HG03432 (cell line): ENCODE results near the gene DENND2D.

Experiments used
- ATAC-seq: cut with Tn5 transposase; IDR thresholded peaks from one replicate; pipeline ENCODE4 v1.9.1; 2021; ENCODE audit warnings: mild to moderate bottlenecking, moderate library complexity; ENCODE audit not compliant: unreplicated experiment

DENND2D gene

GRCh38 chr1:111203681-111204200 is 3.3 kb upstream of the DENND2D start:
- peak; percentile 67 for ATAC-seq

GRCh38 chr1:111202707-111203623 is 2.5 kb upstream of the DENND2D start:
- no peak for ATAC-seq

DNA sequence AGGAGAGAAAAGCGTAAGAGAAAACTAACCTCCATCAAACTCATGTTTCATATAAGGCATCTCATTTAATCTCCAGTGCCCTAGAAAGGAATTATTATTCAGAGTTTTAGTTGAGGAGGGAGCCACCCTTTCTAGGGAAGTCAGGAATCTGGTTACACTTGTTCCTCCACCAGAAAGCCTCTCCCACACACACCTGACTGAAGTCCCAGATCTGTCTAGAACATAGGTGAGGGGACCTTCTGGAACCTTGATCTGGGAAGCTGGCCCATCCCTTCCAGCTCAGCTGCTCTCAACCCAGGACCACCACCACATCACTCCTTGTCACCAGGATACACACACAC is 1.9 kb upstream of the DENND2D start:
- ATAC-seq, result no peak

DNA sequence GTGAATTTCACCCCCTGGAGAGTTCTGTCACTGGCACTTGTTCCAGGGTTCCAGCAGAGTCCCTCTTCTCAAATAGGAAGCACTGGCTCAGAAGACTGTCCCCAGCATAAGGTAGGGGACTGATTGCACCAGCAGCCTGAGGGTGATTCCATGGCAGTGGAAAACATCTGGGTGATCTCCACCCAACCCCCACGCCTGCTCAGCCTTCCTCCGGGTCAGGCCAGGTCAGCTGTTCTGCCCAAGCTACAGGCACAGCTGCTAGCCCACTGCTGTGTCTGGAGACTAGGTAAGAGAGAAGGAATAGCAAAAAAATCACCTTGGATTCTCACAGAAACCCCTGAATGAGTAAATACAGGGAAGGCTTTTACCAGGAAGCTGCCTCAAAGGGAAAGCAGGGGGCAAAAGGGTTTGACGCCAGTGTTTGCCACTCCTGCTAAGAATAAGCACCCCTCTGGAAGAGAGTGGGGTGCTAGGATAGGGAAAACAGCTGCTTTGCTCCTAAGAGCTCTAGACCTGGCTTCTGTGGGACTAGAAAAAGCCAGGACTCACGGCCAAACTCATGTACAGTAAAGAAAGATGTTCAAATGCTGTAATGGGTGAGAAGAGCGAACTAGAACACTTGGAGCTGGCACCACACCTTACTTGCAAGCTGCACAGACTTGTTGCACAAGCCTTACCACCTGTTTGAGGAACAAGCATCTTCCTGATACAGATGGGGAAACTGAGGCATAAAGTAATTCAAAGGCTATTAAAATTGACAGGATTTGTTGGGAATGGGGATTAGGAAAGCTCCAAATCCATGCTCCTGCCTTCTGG is 1.0 kb upstream of the DENND2D start:
- ATAC-seq, result no peak

- no peak for ATAC-seq
These were observed 336 bp upstream of the DENND2D start for GRCh38 chr1:111200802-111201161.

DNA sequence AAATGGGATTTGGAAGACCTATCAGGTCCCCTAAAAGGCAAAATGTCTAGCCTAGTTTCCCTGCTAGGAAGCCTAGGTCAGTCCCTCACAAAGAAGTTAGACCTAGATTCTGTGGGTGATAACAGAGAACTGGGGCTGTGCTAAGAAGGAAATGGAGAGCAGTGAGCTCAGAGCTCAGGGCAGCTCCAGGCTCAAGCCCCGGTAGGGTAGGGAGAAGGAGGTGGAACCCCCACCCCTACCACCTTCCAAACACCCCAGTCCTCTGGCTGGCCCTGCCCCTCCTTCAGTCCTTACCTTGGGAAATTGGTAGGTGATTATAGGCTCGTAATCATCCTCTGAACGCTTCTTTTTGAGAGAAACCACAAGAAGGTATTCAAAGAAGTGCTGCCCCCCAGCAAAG is 1.1 kb downstream of the DENND2D start:
- no peak for ATAC-seq

DNA sequence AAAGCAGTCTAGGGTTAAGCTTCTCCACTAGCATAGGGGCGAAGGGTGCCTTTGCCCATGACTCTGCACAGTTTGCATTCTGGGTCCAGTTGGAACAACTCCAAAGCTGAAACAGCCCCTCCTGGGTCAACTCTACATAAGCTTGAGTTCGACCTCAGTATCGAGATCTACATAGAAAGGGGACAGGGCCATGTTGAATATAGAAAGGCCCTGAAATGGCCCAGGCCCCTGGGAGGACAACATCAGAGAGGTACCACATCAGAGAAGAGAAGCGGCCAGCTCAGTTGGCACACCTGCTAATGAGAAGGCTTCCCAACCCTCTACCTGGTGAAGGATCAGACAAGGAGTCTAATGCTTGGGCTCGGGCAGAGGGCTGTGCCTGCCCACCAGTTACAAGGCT is 1.6 kb downstream of the DENND2D start:
- ATAC-seq, result no peak

- no peak for ATAC-seq
These were observed 2.7 kb downstream of the DENND2D start for GRCh38 chr1:111197598-111198284.

DNA sequence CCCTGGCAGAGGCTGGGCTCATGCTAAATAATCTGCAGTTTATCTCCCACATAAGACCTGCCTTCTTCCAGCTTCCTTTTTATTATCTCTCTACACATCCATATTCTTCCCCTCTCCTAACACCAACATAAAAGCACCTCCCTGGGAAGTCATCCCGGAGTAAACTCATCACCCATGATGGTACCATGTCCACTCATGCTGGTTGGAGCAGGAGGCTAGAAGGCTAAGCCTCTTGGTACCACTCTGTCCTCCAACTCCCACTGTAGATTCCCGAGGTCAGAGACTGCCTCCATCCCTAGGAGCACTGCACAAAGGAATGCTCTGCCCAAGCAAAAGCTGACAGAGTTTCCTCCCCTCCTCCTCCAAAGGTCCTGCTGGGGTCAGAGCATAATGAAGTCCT is 4.2 kb downstream of the DENND2D start:
- ATAC-seq, result no peak

- no peak for ATAC-seq
These were observed 5.3 kb downstream of the DENND2D start for GRCh38 chr1:111195002-111195684.

DNA sequence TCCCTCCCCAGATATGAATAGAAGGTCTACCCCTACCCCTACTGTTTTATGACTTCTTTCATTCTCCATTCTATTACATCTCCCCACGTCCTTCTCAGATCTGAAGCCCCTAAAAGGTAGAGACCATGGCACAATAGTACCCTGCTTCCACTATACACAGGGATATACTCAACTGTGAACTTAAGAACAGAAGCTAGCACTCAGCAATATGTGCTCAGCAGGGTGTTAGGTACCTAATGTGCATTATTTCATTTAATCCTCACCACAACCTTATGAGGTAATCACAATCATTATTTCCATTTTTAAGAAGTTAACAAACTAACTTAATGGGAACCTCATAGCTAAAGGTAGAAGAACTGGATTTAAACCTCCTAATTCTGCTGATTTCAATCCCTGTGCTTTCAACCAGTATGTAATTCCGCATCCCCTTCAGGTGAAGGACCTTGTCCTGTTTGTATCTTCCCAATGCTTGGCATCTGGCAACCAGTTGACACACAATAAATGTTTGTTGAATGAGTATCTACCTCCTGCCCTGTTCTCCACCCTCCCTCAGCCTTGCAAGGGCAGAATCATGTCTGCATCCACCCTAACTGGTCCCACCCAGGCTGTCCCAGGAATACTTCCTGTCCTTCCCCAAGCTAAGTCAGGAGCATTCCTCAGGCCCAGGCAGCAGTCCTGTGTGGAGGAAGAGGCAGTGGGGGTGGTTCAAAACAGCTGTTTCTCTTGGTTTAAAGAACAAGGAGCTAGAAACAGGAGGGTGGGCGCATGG is 6.5 kb downstream of the DENND2D start:
- ATAC-seq, result no peak

DNA sequence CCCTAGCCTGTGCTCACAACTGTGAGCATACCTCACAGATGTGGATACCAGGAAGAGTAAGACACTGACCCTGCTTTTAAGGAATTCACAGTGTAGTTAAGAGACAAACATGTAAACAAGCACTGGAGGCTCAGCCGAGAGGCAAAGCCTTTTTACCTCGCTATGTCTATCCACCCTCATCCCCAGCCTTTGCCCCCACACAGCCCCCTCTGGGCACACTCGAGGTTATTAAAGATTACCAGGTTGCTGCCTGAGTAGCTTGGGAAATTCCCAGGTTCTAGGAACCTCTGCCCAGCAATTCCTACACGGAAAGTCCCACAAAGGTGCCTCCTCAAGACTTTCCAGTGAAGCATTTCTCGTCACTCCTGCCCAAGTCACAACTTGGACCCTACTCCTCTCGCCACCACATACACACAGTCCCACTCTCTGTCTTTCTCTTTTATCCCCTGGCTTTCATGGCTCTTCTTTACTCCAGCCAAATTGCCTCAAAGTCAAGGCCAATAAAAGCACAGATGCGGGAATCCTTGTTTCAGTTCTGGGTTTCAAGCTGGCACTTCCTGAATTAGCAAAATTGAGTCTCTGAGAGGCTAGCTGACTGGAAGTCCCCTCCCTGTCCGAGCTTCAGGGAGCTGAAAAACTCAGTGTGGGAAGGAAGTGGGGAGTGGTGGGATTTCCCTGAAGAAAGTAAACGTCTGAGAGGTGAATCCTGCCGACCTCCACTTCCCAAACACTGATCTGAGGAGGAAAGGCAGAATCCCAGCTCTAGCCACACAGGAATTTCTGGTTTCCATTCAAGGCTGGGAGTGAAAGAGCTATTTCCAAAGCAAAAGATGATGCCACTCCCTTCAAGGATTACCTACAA is 7.6 kb downstream of the DENND2D start:
- ATAC-seq, result peak; percentile 48

DNA sequence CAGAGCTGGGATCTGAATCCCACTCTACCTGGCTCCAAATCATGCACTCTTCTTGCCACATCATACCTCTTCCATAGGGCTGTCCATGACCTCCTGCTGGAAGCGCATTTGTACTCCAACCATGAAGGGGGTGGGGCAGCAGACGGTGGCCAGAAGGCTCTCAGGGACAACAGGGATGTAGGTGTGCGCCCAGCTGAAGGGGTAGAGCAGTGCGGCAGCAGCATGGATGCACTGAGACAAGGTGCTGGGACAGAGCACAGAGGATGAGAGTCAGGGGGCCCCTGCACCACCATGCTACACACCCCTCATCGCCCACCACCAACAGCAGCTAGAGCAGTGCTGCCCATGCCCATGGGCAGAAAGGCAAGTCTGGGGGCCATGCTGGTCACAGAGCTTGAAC is 8.4 kb downstream of the DENND2D start:
- ATAC-seq, result peak; percentile 6

DNA sequence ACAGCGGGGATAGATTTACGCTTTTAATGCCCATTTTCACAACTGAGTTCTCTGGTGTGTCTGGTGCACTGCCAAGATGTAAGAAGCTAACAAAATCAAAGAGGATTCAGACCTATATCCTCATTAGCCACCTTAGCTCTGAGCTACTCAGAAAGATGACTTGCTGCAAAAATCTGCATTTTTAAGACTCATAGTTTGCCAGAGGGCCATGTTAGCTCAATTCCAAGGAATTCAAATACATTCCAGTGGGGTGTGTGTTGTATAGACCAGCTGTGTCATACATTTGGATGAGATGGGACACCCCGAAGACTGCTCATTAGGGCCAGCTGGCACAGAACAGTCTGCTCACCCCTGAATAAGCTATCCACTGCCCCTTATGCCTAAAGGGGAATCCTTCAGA is 8.9 kb downstream of the DENND2D start:
- ATAC-seq, result no peak

DNA sequence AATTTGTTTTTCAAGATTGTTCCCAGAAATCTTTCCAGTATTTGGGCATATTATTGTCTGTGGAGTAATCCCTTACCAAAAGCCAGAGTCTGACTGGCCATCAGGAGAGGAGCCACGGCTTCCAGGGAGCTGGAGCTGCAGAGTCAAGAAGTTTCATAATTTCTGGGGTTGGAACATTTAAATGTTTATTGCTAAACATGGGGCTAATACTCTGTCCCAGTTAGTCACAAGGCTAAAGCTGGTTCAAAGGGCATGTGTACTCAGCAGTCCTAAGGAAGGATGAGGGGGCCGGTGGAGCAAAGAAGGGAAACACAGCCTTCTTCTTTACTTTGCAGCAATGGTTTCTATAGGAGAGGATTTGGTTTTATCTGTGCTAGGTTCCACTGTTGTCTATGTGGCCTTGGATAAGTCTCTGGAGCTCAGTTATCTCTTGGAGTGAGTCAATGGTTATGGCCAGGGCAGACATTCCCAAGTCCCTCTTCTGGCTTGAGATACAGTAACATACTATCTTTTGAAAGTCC is 9.5 kb downstream of the DENND2D start:
- no peak for ATAC-seq

DNA sequence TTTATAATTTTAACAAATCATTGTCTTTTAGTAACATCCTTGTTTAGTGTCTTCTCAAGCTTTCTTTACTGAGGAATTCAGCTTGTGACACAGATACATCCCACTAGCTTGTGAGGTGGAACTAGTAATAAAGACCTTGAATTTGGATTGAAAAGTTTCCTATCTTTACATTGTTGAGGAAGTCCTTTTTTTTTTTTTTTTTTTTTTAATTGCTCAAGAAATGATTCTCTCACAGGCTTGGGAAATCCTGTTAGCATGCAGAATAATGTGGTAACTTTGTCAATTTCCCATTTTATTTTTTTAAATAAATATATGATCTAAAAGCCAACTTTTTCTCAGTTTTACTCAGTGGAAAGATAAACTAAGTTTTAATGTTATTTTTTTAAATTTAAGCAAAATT is 15.8 kb downstream of the DENND2D start:
- no peak for ATAC-seq

DNA sequence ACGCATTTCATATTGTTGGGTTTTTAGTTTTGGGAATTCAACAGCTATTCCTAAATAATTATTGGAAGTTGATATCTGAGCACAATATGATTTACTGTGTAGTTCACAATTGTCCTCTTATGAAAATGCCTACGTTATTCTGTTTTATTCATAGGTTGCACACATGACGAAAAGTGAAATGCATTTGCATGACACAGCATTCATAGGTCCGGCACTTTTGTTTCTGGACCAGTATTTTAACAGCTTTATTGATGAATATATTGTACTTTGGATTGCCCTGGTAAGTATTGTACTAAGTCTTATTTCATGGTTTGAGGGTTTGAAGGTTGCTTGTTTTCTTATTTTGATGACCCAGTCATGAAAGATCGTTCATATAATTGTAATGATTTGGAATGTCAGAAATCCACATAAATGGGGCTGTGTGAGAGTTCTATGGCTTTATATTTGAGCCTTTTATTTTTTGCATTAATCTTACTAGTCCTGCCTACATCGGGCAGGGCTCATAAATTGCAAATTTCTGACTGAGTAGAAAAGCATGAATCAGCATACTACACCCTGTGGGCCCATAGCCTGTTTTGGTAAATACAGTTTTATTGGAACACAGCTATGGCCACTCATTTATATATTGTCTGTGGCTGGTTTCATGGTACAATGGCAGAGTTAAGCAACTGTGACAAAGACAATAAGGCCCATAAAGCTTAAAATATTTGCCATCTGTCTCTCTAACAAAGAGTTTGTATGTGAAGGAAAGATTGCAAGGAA is 17.0 kb downstream of the DENND2D start:
- no peak for ATAC-seq

DNA sequence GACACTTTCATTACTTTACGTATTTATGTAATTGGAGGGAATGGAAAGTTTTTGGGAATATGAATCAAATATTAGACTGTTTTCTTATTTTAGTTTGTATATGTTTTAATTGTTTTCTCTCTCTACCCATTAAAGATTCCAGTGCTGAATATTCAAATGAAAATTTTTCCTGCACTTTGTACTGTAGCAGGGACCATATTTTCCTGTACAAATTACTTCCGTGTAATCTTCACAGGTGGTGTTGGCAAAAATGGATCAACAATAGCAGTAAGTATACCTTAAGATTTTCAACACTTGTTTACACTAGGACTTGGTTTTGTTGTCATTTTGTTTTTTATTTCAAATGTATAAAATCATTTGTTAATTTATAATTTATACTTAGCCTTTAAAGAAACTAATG is 18.4 kb downstream of the DENND2D start:
- no peak for ATAC-seq
